ENCODE measurements around the gene HIPK2.

Gene HIPK2

GRCh38 chr7:139711991-139712743 is 65.6 kb downstream of the HIPK2 start:
- no peak for TF ChIP-seq EP300 (IDR thresholded peaks at IDR 0.05; ENCODE audit: borderline replicate concordance)
- no peak for TF ChIP-seq TEAD4 (IDR thresholded peaks at IDR 0.05)
- TF ChIP-seq USF1 (IDR thresholded peaks at IDR 0.05) = no peak
- no peak for TF ChIP-seq MAX (IDR thresholded peaks at IDR 0.05)
- no peak for TF ChIP-seq TCF12 (IDR thresholded peaks at IDR 0.05; ENCODE audit: low read depth)
- no peak for TF ChIP-seq FOXM1 (IDR thresholded peaks at IDR 0.05; ENCODE audit: borderline replicate concordance, low read depth)
- no peak for TF ChIP-seq NFIC (IDR thresholded peaks at IDR 0.05)
- TF ChIP-seq YY1 (IDR thresholded peaks at IDR 0.05; ENCODE audit: low read depth) = no peak
- TF ChIP-seq TAF1 (IDR thresholded peaks at IDR 0.05; ENCODE audit: low read depth) = no peak
- no peak for TF ChIP-seq REST (IDR thresholded peaks at IDR 0.05; ENCODE audit: low read depth)
- TF ChIP-seq CREB1 (IDR thresholded peaks at IDR 0.05; ENCODE audit: low read depth) = no peak
- TF ChIP-seq RAD21 (IDR thresholded peaks at IDR 0.05; ENCODE audit: low read depth) = no peak
- TF ChIP-seq CEBPB (IDR thresholded peaks at IDR 0.05) = no peak
- no peak for TF ChIP-seq ZBTB7A (IDR thresholded peaks at IDR 0.05; ENCODE audit: low read depth)
- TF ChIP-seq EGR1 (IDR thresholded peaks at IDR 0.05) = no peak

- no peak for TF ChIP-seq MAX (IDR thresholded peaks at IDR 0.05)
- TF ChIP-seq USF1 (IDR thresholded peaks at IDR 0.05) = no peak
- no peak for TF ChIP-seq TEAD4 (IDR thresholded peaks at IDR 0.05)
- no peak for TF ChIP-seq TAF1 (IDR thresholded peaks at IDR 0.05; ENCODE audit: low read depth)
- TF ChIP-seq EP300 (IDR thresholded peaks at IDR 0.05; ENCODE audit: borderline replicate concordance) = no peak
- no peak for TF ChIP-seq RAD21 (IDR thresholded peaks at IDR 0.05; ENCODE audit: low read depth)
- no peak for TF ChIP-seq CEBPB (IDR thresholded peaks at IDR 0.05)
Measured at GRCh38 chr7:139710036-139710435, 67.8 kb downstream of the HIPK2 start.

GRCh38 chr7:139709485-139709884 is 68.3 kb downstream of the HIPK2 start:
- TF ChIP-seq MAX (IDR thresholded peaks at IDR 0.05) (no peak), EP300 (IDR thresholded peaks at IDR 0.05; ENCODE audit: borderline replicate concordance) (no peak), REST (IDR thresholded peaks at IDR 0.05; ENCODE audit: low read depth) (no peak), EGR1 (IDR thresholded peaks at IDR 0.05) (no peak), ZBTB7A (IDR thresholded peaks at IDR 0.05; ENCODE audit: low read depth) (no peak), FOXM1 (IDR thresholded peaks at IDR 0.05; ENCODE audit: borderline replicate concordance, low read depth) (no peak), TEAD4 (IDR thresholded peaks at IDR 0.05) (no peak), USF1 (IDR thresholded peaks at IDR 0.05) (no peak), TAF1 (IDR thresholded peaks at IDR 0.05; ENCODE audit: low read depth) (no peak), NFIC (IDR thresholded peaks at IDR 0.05) (no peak), CEBPB (IDR thresholded peaks at IDR 0.05) (no peak), TCF12 (IDR thresholded peaks at IDR 0.05; ENCODE audit: low read depth) (no peak), RAD21 (IDR thresholded peaks at IDR 0.05; ENCODE audit: low read depth) (no peak), YY1 (IDR thresholded peaks at IDR 0.05; ENCODE audit: low read depth) (no peak), CREB1 (IDR thresholded peaks at IDR 0.05; ENCODE audit: low read depth) (no peak)

- TF ChIP-seq ZBTB7A (IDR thresholded peaks at IDR 0.05; ENCODE audit: low read depth) = no peak
- no peak for TF ChIP-seq USF1 (IDR thresholded peaks at IDR 0.05)
- no peak for TF ChIP-seq RAD21 (IDR thresholded peaks at IDR 0.05; ENCODE audit: low read depth)
- no peak for TF ChIP-seq MAX (IDR thresholded peaks at IDR 0.05)
- TF ChIP-seq REST (IDR thresholded peaks at IDR 0.05; ENCODE audit: low read depth) = no peak
- no peak for TF ChIP-seq CREB1 (IDR thresholded peaks at IDR 0.05; ENCODE audit: low read depth)
- TF ChIP-seq TCF12 (IDR thresholded peaks at IDR 0.05; ENCODE audit: low read depth) = no peak
- no peak for TF ChIP-seq TAF1 (IDR thresholded peaks at IDR 0.05; ENCODE audit: low read depth)
- no peak for TF ChIP-seq CEBPB (IDR thresholded peaks at IDR 0.05)
- TF ChIP-seq NFIC (IDR thresholded peaks at IDR 0.05) = no peak
Measured at GRCh38 chr7:139708541-139708940, 69.3 kb downstream of the HIPK2 start.
